GDM1 (cell line): ENCODE data around the gene MBD3L5.
"Not testable (repeated sequence)": the region's sequence is repeated elsewhere in the genome, so short reads cannot be mapped to it uniquely, and the experiment has no call there.

Experiments used
- DNase-seq: peaks from one replicate; lab custom pipeline; 2025; lab: John Stamatoyannopoulos, UW

Gene MBD3L5

DNA sequence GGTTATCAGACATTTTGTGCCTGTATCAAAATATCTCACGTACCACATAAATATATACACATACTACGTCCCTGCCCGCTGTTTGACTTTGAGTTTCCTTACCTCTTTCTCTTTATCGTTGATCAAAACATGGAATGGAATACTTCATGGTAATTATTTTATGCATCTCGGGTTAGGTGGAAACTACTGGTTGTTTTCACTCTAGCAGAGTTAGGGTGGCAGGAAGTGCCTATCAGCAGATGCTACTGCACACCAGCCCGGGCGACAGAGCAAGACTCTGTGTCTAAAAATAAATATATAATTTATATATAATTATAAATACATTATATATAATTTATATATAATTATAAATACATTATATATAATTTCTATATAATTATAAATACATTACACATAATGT lies 22.5 kb downstream of the MBD3L5 start:
- not testable (repeated sequence) for DNase-seq

DNA sequence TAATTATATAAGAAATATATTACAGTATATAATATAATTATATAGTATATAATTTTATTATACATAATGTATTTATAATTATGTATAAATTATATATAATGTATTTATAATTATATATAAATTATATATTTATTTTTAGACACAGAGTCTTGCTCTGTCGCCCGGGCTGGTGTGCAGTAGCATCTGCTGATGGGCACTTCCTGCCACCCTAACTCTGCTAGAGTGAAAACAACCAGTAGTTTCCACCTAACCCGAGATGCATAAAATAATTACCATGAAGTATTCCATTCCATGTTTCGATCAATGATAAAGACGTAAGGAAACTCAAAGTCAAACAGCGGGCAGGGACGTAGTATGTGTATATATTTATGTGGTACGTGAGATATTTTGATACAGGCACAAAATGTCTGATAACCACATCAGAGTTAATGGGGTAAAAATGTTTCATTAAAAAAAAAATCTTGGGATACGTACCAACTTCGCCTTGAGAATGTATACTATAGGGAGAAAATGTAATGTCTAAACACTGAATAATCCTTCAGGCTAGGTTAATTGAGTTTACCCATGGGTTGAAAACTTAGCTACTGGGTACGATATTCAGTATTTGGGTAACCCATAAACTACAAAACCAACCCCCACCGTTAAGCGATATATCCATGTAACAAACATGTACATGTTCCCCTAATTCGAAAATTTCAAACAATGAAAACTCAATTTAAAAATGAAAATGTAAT lies 24.4 kb downstream of the MBD3L5 start:
- not testable (repeated sequence) for DNase-seq

DNA sequence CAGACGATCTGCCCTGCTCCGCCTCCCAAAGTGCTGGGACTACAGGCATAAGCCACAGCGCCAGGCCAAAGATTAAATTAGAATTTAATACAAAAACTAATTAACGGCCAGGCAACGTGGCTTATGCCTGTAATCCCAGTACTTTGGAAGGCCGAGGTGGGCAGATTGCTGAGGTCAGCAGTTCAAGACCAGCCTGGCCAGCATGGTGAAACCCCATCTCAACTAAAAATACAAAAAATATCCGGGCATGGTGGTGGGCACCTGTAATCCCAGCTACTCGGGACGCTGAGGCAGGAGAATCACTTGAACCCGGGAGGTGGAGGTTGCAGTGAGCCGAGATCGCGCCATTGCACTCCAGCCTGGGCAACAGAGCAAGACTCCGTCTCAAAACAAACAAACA lies 25.3 kb downstream of the MBD3L5 start:
- not testable (repeated sequence) for DNase-seq

DNA sequence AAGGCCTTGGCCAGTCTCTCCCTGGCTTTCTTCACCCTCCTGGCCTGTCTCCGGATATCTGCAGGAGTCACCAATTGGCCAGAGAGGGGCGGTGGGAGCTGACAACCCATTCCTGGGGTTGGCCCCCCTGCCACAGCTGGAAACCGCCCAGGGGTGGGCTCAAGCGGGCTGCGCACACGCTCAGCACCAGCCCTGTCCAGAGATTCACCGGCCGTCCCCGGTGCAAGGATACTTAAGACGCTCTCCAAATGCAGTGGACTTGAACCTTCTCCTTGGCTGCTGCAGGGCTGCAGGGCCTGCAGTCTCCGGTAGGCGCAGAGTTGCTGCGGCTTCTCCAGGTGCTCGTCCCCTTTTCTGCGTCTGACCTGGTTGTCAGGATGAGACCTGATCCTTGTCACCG lies 26.0 kb downstream of the MBD3L5 start:
- DNase-seq: not testable (repeated sequence)

DNA sequence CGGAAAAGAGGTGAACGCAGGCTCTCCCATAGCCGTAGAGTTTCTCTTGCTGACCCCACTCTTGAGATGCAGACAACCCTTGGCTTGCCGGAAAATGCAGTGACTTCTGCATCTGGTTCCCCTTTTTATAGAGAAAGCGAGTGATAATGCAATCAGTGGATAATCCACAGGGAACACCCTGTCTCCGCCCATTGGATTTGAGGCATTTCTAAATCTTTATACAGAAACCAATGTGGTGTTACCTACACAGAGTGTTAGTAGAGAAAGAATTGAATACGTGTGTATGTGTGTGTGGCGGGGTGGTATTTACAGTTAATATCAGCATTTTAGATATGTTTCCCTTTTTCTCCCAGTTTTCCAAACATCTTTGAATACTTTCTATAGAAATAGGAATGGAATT lies 28.2 kb downstream of the MBD3L5 start, which contains the start of gene MBD3L3:
MBD3L3 (minus strand) TSS at position 101 of the 400 bp plus-strand sequence; CDS start at position 30, 71 bp downstream.
- DNase-seq: not testable (repeated sequence)

DNA sequence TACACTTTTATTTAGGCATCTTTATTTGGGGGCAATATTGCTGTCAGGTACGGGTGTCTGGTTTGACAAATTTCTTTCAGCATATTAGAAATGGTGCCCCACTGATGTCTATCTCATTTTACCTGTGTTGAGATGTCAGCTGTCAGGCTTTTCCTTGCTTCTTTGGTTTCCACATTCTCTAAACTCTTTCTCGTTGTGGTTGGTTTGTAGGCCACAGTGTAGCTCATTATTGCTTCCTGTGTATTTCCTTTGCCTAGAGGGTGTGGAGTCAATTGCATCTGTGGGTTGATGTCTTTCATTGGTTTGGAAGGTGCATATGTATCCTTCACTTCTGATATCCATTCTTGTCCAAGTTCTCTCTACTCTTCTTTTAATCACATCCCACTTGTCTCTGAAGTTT lies 29.6 kb downstream of the MBD3L5 start:
- not testable (repeated sequence) for DNase-seq

DNA sequence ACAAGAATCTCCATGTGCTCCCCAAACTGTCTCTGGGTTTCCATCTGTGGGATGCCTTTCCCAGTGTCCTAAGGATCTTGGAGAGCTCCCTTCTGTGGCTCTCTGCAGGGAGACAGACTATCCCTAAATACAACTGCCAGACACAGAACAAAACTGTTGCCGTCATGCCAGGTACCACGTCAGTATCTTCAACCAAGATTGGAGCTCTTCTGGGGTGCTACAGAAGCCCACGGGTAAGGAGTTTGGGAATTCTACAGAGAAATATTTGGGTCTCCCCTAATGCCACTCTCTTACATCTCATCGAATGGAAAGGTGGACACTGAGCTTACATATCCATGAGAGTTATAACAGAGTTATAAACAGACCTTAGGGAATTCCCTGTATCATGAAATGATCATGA lies 33.0 kb downstream of the MBD3L5 start:
- DNase-seq: no peak

DNA sequence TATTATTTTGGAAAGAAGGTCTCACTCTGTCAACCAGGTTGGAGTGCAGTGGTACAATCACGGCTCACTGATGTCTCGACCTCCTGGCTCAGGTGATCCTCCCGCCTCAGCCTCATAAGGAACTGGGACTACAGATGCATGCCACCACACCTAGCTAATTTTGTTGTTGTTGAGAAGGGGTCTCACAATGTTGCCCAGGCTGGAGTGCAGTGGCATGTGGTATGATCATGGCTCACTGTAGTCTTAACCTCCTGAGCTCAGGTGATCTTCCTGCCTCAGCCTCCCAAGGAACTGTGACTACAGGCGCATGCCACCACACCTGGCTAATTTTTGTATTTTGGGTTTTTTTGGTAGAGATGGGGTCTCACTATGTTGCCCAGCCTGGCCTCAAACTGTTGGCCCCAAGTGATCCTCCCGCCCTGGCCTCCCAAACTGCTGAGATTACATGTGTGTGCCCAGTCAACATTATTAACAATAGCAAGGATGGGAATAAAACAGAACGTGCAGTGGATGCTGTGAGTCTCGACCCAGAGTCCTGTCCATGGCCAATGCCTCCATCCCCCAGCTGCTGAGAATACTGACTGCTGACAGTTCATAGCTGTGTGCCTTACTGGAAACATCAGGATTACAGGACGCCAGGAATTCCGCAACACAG lies 33.5 kb downstream of the MBD3L5 start:
- DNase-seq: no peak

DNA sequence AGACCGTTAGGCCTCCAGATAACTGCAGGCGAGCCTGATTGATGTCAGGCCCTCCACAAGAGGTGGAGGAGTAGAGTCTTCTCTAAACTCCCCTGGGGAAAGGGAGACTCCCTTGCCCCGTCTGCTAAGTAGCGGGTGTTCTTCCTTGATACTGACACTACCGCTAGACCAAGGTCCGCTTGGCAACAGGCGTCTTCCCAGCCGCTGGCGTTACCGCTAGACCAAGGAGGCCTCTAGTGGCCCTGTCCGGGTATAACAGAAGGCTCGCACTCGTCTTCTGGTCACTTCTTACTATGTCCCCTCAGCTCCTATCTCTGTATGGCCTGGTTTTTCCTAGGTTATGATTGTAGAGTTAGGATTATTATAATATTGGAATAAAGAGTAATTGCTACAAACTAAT lies 36.7 kb downstream of the MBD3L5 start:
- not testable (repeated sequence) for DNase-seq

DNA sequence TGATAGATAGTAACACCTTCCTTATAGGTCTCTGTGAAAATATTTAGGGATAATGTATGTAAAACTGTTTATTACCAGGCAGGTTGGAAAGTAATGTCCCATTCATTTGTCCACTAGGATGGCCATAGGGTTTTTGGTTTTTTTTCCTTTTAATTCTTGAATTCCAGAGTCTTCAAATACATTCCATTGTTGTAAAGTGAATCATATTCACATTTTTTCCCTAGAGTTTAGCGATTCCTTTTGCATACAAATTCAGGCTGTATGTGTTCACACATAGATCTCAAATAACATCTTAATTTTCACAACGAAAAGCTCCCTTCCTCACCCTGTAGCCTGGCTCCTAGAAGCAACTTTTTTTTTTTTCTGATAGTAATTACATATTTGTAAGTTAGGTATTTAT lies 37.3 kb downstream of the MBD3L5 start:
- no peak for DNase-seq

DNA sequence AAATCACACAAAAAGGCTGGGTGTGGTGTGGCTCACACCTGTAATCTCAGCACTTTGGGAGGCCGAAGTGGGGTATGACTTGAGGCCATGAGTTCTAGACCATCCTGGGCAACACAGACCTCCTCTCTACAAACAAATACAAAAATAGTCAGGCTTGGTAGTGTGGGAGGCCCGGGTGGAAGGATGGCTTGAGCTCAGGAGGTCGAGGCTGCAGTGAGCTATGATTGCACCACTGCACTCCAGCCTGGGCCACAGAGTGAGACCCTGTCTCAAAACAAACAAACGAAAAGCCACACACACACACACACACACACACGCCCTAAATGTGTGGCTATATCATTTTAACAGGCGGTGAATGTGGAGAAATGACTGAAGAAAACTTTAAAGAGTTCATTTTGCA lies 38.2 kb downstream of the MBD3L5 start:
- DNase-seq: no peak

DNA sequence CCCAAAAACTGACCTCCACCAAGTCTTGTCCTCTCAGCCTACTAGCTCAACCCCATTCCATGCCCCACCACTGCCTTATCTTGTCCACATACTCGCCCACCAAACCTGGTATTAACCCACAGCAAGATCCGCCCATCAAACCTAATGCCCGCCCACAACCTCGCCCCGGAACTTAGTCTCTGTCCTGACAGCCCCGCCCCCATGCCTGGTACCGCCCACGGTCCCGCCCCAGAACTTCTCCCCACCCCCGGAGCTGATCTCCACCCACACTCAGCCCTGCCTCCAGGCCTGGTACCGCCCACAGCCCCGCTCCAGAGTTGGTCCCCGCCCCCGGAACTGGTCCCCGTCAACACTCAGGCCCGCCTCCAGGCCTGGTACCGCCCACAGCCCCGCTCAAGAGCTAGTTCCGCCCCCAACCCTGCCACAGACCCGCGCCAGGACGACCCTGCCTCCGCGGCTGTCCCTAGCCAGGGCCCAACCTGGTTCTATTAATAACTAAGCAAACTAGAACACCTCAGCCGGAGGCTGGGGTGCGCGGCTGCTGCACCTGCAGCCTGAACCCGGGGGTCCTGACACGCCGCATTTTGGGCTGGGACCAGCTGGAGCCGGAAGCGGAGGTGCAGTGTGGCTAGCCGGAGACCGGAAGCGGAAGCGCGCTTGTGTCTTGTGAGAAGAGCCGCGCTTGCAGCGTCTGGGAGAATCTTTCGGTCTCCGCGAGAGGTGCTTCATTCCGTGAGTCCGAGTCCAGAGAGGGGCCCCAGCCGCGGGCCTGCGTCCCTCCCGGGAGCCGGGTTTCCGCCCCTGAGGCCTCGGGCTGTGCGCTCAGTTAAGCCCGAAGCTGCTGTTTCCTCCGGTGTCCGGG lies 38.9 kb downstream of the MBD3L5 start, which contains the start of gene ZNF557:
ZNF557 (plus strand) TSS at position 662 of the 862 bp plus-strand sequence. CDS start 5,372 bp downstream, outside the sequence.
- DNase-seq: peak; percentile 96

DNA sequence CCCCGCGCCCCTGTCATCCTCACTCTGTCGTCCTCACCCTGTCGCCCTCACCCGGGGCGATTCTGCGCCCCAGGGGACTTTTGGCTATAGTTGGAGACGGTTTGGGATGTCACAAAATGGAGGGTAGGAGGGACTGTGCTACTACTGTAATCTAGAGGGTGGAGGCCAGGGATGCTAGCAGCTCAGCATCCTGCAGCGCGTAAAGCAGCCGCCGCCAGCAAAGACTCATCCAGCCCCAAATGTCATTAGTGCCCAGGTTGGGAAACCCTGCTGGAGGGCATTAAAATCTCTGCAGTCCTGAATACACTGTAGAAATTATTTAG lies 39.5 kb downstream of the MBD3L5 start:
- DNase-seq: no peak

DNA sequence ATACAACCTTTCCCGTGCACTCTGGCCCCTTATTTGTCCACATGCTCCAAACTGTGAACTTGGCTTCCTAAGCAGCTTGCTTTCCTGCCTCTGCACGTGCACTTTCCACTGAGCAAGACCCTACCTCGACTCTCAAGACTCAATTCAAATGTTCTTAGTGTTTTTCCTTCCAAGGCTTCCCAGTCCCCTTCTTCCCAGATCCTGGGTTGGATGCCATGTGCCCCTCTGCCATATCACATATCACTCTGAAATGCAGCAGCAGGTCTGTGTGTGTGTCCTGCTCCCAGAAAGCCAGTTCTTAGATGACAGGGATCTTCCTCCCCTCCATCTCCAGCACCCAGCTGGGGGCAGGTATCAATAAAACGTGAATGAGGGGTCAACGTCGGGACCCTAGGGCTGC lies 42.2 kb downstream of the MBD3L5 start:
- DNase-seq: no peak

DNA sequence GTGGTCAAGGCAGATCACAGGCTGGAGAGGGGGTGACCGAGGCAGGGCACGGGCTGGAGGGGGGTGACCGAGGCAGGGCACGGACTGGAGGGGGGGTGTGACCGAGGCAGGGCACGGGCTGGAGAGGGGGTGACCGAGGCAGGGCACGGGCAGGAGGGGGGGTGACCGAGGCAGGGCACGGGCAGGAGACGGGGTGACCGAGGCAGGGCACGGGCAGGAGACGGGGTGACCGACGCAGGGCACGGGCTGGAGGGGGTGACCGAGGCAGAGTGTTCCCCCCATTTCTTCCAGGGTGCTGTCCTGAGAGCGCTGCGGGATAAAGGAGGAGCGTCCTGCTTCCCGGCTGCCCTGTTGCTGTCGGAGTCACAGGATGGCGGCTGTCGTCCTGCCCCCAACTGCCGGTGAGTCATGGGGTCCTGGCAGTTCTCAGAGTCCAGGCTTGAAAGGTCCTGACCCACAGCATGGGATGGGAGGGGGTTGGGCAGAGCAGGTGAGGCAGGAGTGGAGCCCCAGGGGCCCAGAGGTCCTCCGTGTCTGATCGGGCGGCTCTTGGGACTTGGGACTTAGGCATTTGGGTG lies 44.4 kb downstream of the MBD3L5 start:
- no peak for DNase-seq

DNA sequence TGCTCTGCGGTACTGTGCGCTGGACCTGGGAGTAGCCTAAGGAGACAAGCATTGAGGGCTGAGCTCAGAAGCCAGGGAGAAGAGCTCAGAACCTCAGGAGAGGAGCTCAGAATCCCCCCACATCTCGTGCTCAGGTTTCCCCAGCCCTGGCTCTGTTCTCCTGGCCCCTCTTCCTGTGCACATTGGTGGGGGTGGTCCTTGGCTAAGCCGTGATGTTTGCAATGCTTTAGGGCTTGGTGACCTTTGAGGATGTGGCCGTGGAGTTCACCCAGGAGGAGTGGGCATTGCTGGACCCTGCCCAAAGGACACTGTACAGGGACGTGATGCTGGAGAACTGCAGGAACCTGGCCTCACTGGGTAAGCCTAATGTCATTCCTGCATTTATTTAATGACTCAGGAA lies 45.8 kb downstream of the MBD3L5 start:
- no peak for DNase-seq

DNA sequence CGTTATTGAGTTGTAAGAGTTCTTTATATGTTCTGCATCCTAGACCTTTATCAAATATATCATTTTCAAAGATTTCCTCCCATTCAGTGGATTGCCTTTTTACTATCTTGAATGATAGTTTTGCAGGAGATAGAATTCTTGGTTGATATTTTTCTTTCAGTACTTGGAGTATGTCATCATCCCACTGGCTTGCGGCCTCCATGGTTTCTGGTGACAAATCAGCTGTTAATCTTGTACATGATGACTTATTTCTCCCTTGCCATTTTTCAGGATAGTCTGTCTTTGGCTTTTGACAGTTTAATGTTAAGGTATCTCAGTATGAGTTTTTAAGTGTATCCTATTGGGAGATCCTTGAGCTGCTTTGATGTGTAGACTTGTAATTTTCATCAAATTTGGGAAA lies 47.6 kb downstream of the MBD3L5 start:
- DNase-seq: no peak
